ENCODE results near the gene TGFBR3. TPM values are rescaled to one million over a fixed set of nuclear protein-coding genes. Genes with fewer than 3 reads are reported as not detected.

TGFBR3 gene
- total and polyA plus RNA-seq, 2 of the 8 experiments (the other 6 are each of a cell fraction or from before 2014, with no cell fraction given), result 2.0 to 6.1 TPM

DNA sequence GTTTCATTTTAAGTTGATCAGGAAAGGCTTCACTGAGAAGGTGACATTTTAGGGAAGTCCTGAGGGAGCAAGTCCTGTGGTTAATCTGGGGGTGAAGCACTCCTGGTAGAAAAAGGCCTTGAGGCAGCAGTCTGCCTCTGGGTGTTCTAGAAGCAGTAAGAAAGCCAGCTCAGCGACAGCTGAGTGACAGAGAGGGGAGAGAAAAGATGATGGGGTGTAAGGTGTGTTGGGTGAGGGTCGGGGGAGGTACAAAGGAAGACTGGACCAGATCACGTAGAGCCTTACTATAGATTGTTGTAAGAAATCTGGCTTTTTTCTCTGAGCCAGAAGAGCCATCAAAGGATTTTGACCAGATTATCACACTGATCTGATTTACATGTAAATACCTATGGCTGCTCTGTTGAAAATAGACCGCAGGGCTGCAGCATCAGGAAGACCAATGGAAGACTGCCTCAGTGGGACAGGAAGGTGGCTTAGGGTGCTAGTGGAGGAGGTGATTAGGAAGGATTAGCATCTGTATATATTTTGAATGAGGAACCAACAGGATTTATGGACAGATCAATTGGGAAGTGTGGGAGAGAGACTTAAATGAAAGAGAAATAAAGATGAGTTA is 254.1 kb downstream of the TGFBR3 start:
- ChIA-PET POLR2A (ENCODE audit: partially characterized antibody) (interaction anchor here (1.2 kb wide), 1 partner anchor 11 kb away, joined by 3 read pairs; no protein-coding TSS in a partner anchor), CTCF (ENCODE audit: partially characterized antibody) (interaction anchor here (0.6 to 0.8 kb wide), 2 partner anchors 11 to 63 kb away, joined by 3 to 4 read pairs; no protein-coding TSS in a partner anchor)
- WGBS, 2 experiments (ENCODE audit: extremely low coverage in 1 of 2, insufficient coverage in 1 of 2, insufficient read length in 1 of 2, insufficient replicate concordance in 2 of 2, low coverage in 1 of 2, low lambda C conversion rate in 2 of 2, missing lambda C conversion rate in 1 of 2), result 68% methylated on average over 4 of the region's 4 CpGs; no CpG with 5 or more reads in 1 of the 2 experiments
- no peak overlapping the region for H3K4me3 ChIP-seq (ENCODE audit: extremely low read depth in 1 of 4, insufficient read depth in 2 of 4, low read depth in 3 of 4, low read length in 4 of 4)
- peak overlapping the region in 1 of 2 experiments; percentile 27; a peak in 1 of 4 replicates for H3K4me2 ChIP-seq (ENCODE audit: insufficient read depth in 1 of 2, low read depth in 2 of 2, low read length in 2 of 2)
- no peaks in the 10 kb centered on the region for H3K23me2 ChIP-seq (ENCODE audit: low read depth, low read length)
- H2BK15ac ChIP-seq (ENCODE audit: low read length), result no peak overlapping the region
- no peaks in the 10 kb centered on the region for H3K79me1 ChIP-seq (ENCODE audit: low read depth, low read length)
- no peaks in the 10 kb centered on the region for H3K27me3 ChIP-seq (replicated peaks in 1 of 4; ENCODE audit: control insufficient read depth in 3 of 4, extremely low read depth in 1 of 4, insufficient read depth in 3 of 4, low read length in 3 of 4)
- no peak overlapping the region for H3K4ac ChIP-seq (replicated peaks; ENCODE audit: insufficient read length, low read depth, low read length)
- no peak overlapping the region for H3K9ac ChIP-seq (replicated peaks in 1 of 4; ENCODE audit: extremely low read depth in 1 of 4, low read depth in 3 of 4, low read length in 3 of 4)
- no peak overlapping the region for H4K91ac ChIP-seq (replicated peaks; ENCODE audit: insufficient read length, low read length)
- H2BK12ac ChIP-seq (ENCODE audit: low read depth, low read length), result no peak overlapping the region
- H3K27ac ChIP-seq (ENCODE audit: low read depth, low read length), result no peak overlapping the region
- no peak overlapping the region for H3K23ac ChIP-seq (ENCODE audit: insufficient read length)
- H3K56ac ChIP-seq (replicated peaks; ENCODE audit: insufficient read length, low read depth, low read length), result no peak overlapping the region
- DNase-seq (ENCODE audit: low read depth in 1 of 2, low spot score in 2 of 2), result no peak
- H3K9me3 ChIP-seq (ENCODE audit: insufficient read depth in 2 of 2, low read depth in 1 of 2, low read length in 1 of 2), result no peaks in the 10 kb centered on the region; a peak in 1 of 4 replicates
- H3K4me1 ChIP-seq (replicated peaks in 1 of 4; ENCODE audit: control insufficient read depth in 3 of 4, insufficient read depth in 4 of 4, low read length in 3 of 4), result peaks cover 0 to 5% (median 1%) of the 10 kb centered on the region in 4 experiments; a peak in 2 of 7 replicates
- H2BK20ac ChIP-seq (ENCODE audit: low read length), result no peak overlapping the region
- H3K14ac ChIP-seq (ENCODE audit: insufficient read length), result no peak overlapping the region
- H2BK5ac ChIP-seq (ENCODE audit: low read depth, low read length), result no peak overlapping the region
- H4K5ac ChIP-seq (ENCODE audit: insufficient read length, low read depth, low read length), result no peak overlapping the region
- no peak overlapping the region for H3K18ac ChIP-seq (ENCODE audit: extremely low read depth, low read length)
- H2BK120ac ChIP-seq (replicated peaks; ENCODE audit: low read depth, low read length), result no peak overlapping the region
- no peaks in the 10 kb centered on the region for H3K36me3 ChIP-seq (ENCODE audit: control insufficient read depth in 2 of 4, insufficient read depth in 4 of 4, low read length in 3 of 4)
- no peak overlapping the region for H4K8ac ChIP-seq (ENCODE audit: extremely low read depth, insufficient read depth, low read length)
- no peak overlapping the region for H2AK5ac ChIP-seq (ENCODE audit: low read depth, low read length)
- no peaks in the 10 kb centered on the region for H4K20me1 ChIP-seq (replicated peaks in 1 of 2; ENCODE audit: control insufficient read depth in 1 of 2, insufficient read depth in 2 of 2, low read length in 2 of 2)
- FAIRE-seq, result no peak
- H2AFZ ChIP-seq (ENCODE audit: low read length), result no peak overlapping the region
- H3K79me2 ChIP-seq (ENCODE audit: control insufficient read depth in 1 of 2, insufficient read depth in 2 of 2, low read length in 2 of 2), result no peaks in the 10 kb centered on the region
- TF ChIP-seq MAFK (IDR thresholded peaks at IDR 0.05; ENCODE audit: low read depth, low read length) (no peak), RNF2 (IDR thresholded peaks at IDR 0.05; ENCODE audit: borderline replicate concordance, low read depth, low read length, missing control alignments, poor library complexity, severe bottlenecking) (no peak), KDM1A (IDR thresholded peaks at IDR 0.05; ENCODE audit: borderline replicate concordance, low read length) (no peak), CBX8 (IDR thresholded peaks at IDR 0.05; ENCODE audit: borderline replicate concordance, low read depth, low read length) (no peak), CHD2 (IDR thresholded peaks at IDR 0.05; ENCODE audit: low read length) (no peak), TBP (IDR thresholded peaks at IDR 0.05; ENCODE audit: low read depth, low read length) (no peak), EP300 (IDR thresholded peaks at IDR 0.05; ENCODE audit: borderline replicate concordance in 1 of 2, low read depth in 2 of 2, low read length in 2 of 2) (no peak), POU5F1 (IDR thresholded peaks at IDR 0.05; ENCODE audit: low read depth, low read length) (no peak), NRF1 (IDR thresholded peaks at IDR 0.05; ENCODE audit: low read depth, low read length) (no peak), EZH2 (IDR thresholded peaks at IDR 0.05; ENCODE audit: low read depth, low read length, severe bottlenecking) (no peak), CBX5 (IDR thresholded peaks at IDR 0.05; ENCODE audit: low read depth, low read length) (no peak), SP2 (IDR thresholded peaks at IDR 0.05; ENCODE audit: low read length) (no peak), BCL11A (IDR thresholded peaks at IDR 0.05; ENCODE audit: low read depth in 2 of 2, low read length in 2 of 2) (no peak)

All from H1 (cell line).